Chondrocyte (in vitro differentiated cells): Measurements from ENCODE around the gene RNF182. TPM values are rescaled to one million over a fixed set of nuclear protein-coding genes. Genes with fewer than 3 reads are reported as not detected.

Experiments used
- DNase-seq: peaks from one replicate; pipeline ENCODE4 v3.0.0; 2021; ENCODE audit warnings: mixed read lengths, low spot score
- H3K27ac Mint-ChIP-seq: one replicate; pipeline ENCODE4 v1.8.0; 2021; ENCODE audit warnings: mild to moderate bottlenecking, moderate library complexity, mixed read lengths; ENCODE audit not compliant: unreplicated experiment
- H3K27me3 Mint-ChIP-seq: 2 replicates; pipeline ENCODE4 v1.8.0; 2021; ENCODE audit warnings: low read depth, mixed read lengths
- H3K36me3 Mint-ChIP-seq: 2 replicates; pipeline ENCODE4 v1.8.0; 2021; ENCODE audit warnings: low read depth, mixed read lengths
- H3K4me1 Mint-ChIP-seq: 2 replicates; pipeline ENCODE4 v1.8.0; 2021; ENCODE audit warnings: low read depth, mild to moderate bottlenecking, mixed read lengths
- H3K4me3 Mint-ChIP-seq: one replicate; pipeline ENCODE4 v1.8.0; 2021; ENCODE audit warnings: mild to moderate bottlenecking, moderate library complexity, mixed read lengths; ENCODE audit not compliant: unreplicated experiment
- H3K9me3 Mint-ChIP-seq: 2 replicates; pipeline ENCODE4 v1.8.0; 2021; ENCODE audit warnings: low read depth, mixed read lengths
- total RNA-seq: library from RNA; stranded (reverse); gene quantifications from 3 replicates; pipeline ENCODE4 v1.2.1, GENCODE V29; 2021
- TF ChIP-seq, protein P1 (sequence below): fragments of 200-600 bp; sonication (generic); IDR thresholded peaks from 2 replicates; pipeline ENCODE4 v1.5.0; 2021; ENCODE audit warnings: antibody characterized with exemption, mild to moderate bottlenecking, moderate library complexity

The RNF182 gene
- total RNA-seq, 1 donor from 2014 or later: 5.3 TPM

DNA sequence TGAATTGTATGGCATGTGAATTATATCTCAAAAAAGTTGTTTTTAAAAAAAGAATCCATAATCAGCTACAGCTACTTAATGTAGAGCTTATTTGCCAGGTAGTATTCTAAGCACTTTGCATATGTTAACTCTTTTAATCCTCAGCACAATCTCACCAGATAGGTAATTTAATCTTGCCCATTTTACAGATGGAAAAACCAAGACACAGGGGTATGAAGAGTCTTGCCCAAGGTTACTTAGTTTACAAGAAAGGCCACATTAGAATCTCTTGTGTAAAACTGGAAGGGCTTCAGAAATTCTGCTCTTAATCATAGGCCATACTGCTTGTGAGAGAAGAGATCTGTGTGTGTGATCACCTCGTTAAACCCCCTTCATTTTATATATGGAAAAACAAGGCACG lies 13.4 kb upstream of the RNF182 start:
- Mint-ChIP-seq H3K4me3 (no peak overlapping the region), H3K4me1 (peaks cover 19% of the 10 kb centered on the region), H3K9me3 (no peaks in the 10 kb centered on the region), H3K27ac (no peak overlapping the region), H3K36me3 (no peaks in the 10 kb centered on the region), H3K27me3 (peaks cover 16% of the 10 kb centered on the region)
- DNase-seq: no peak
- TF ChIP-seq, protein P1, sequence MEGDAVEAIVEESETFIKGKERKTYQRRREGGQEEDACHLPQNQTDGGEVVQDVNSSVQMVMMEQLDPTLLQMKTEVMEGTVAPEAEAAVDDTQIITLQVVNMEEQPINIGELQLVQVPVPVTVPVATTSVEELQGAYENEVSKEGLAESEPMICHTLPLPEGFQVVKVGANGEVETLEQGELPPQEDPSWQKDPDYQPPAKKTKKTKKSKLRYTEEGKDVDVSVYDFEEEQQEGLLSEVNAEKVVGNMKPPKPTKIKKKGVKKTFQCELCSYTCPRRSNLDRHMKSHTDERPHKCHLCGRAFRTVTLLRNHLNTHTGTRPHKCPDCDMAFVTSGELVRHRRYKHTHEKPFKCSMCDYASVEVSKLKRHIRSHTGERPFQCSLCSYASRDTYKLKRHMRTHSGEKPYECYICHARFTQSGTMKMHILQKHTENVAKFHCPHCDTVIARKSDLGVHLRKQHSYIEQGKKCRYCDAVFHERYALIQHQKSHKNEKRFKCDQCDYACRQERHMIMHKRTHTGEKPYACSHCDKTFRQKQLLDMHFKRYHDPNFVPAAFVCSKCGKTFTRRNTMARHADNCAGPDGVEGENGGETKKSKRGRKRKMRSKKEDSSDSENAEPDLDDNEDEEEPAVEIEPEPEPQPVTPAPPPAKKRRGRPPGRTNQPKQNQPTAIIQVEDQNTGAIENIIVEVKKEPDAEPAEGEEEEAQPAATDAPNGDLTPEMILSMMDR: no peak

DNA sequence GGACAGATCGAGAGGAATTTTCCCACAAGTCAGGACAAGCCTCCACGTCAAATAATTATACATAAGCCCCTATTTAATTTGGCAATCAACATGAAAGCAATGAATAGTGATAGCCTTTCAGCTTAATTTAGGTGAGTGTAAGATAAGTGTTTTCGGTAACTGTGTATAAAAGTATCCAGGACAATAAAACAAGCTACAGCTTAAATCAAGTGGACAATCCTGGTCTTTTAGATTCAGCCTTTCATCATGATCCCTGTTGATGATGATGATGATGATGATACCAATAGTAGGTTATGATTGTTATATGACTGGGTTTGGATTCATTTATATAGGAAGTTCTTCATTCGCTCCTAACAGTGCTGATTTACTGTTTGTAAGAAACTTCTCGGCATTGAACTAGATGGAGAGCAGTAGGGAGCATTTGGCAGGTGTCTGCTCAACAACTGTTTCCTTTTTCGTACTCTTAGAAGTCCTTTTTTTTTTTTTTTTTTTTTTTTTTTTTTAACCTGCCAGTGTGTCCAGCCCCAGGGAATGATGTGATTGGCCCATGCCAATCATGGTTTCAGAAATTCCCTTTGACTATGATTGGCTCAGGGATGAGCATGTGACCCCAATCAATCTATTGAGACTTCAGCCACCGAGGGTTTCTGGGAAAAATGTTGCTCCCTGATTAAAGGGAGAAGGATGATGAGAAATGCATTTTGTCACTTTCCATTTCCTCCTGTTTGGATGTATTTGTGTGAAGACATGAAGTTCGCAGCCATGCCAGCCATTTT lies 11.3 kb upstream of the RNF182 start:
- no peaks in the 10 kb centered on the region for H3K36me3 Mint-ChIP-seq
- TF ChIP-seq, protein P1: no peak
- H3K27ac Mint-ChIP-seq: no peak overlapping the region
- DNase-seq: no peak
- peaks cover 37% of the 10 kb centered on the region for H3K4me1 Mint-ChIP-seq
- H3K4me3 Mint-ChIP-seq: no peak overlapping the region
- H3K27me3 Mint-ChIP-seq: peaks cover 3% of the 10 kb centered on the region
- no peaks in the 10 kb centered on the region for H3K9me3 Mint-ChIP-seq

DNA sequence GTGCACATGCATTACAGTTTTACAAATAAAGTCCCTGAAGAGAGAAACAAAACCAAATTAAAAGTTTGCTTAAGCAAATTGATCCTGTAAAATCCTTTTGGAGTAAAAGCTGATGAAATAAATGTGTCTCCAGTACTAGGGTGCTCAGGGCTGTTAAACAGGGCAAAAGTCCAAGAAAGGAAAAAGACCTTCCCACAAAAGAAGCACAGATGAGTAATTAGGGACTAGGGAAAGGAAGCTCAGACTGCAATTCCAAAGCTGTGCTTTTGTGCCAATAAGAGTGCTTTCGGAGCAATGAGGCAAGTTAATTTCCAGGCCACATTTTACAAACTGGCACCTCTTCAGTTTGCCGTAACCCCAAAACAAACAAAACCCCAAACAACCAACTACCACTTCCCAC lies 10.4 kb upstream of the RNF182 start:
- H3K27ac Mint-ChIP-seq: no peak overlapping the region
- TF ChIP-seq, protein P1: no peak
- no peak for DNase-seq
- no peaks in the 10 kb centered on the region for H3K9me3 Mint-ChIP-seq
- H3K36me3 Mint-ChIP-seq: no peaks in the 10 kb centered on the region
- no peaks in the 10 kb centered on the region for H3K27me3 Mint-ChIP-seq
- H3K4me1 Mint-ChIP-seq: peaks cover 37% of the 10 kb centered on the region
- no peak overlapping the region for H3K4me3 Mint-ChIP-seq

DNA sequence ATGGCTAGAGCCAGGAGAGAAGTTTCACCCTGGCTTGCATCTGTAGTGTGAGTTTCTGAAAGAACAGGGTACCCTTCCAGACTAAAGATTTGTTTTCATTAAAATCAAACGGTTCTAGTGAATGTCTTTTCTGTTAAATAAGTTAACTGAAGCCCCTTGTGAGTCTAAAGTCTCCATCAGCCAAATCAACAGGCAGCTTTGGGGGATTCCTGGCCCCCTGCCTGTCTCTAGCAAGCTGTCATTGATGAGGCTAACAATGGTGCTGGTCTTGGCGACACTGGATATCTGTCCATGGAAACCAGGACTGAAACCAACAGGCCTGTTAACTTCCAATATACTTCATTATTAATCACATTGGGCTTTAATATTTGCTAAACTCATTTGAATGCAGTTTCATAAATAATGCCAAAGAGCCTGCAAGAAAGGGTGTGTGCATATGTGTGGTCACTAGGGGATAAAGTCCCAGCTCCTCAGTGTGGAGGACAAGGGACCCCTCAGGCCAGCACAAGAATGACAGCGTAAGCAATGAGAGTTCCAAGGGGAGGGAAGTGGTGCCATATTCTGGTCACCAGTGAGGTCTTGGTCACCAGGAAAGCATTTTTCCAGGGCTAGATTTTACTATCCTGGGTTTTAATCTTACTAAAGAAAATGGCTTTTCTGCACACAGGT lies 9.1 kb upstream of the RNF182 start:
- H3K4me3 Mint-ChIP-seq: no peak overlapping the region
- DNase-seq: no peak
- TF ChIP-seq, protein P1: no peak
- H3K4me1 Mint-ChIP-seq: peaks cover 37% of the 10 kb centered on the region
- H3K9me3 Mint-ChIP-seq: no peaks in the 10 kb centered on the region
- H3K27me3 Mint-ChIP-seq: no peaks in the 10 kb centered on the region
- no peaks in the 10 kb centered on the region for H3K36me3 Mint-ChIP-seq
- H3K27ac Mint-ChIP-seq: no peak overlapping the region

DNA sequence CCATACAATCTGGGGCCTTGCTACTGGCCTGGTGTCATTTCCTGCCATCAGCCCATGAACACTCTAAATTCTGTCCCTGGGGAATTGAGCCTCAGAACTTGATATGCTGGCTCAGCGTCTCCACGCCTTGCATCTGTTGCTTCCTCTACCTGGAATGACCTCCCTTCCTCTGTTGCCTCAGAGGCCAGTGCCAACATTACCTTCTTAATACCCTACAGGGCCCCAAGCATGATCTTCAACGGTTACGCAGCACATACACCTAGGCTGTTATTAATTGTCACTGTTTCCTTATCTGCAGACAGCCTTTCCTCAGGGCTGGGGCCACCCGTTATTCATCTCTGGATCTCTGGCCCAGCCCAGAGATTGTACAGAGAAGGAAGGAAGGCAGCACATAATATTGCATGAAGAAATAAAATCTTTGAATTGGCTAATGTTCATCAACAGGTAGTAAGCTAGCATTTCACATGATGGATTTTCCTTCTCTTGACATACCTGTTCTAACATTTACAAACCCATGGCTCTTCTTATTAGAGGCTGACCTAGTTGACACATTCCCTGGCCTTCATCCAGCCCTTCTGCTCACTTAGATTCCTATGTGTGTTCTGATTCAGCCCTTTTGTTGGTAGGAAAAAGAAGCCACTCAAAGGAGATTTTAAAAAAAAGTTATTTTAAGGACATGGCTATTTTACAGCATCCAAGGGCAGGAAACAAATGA lies 8.4 kb upstream of the RNF182 start:
- Mint-ChIP-seq H3K27me3 (no peaks in the 10 kb centered on the region), H3K36me3 (no peaks in the 10 kb centered on the region), H3K4me3 (no peak overlapping the region), H3K27ac (peak overlapping the region; percentile 68), H3K9me3 (no peaks in the 10 kb centered on the region), H3K4me1 (peaks cover 37% of the 10 kb centered on the region)
- TF ChIP-seq, protein P1: no peak
- no peak for DNase-seq
